Ramos (cell line): ENCODE results near the gene OFD1.

Experiments used
- in situ Hi-C: fragments of 300-500 bp; cut with MboI; formaldehyde crosslinking; loops from one replicate; pipeline ENCODE4 v1.14.3; 2022; ENCODE audit warnings: low sequenced_read_pairs; ENCODE audit not compliant: unreplicated experiment

OFD1 gene

GRCh38 chrX:13702111-13702789, 32.3 kb upstream of the OFD1 start:
- in situ Hi-C loops: no loop called here

GRCh38 chrX:13703135-13703534, 31.4 kb upstream of the OFD1 start:
- in situ Hi-C loops: no loop called here

GRCh38 chrX:13703589-13703988, 31.0 kb upstream of the OFD1 start:
- in situ Hi-C loops: no loop called here

GRCh38 chrX:13711141-13711540, 23.4 kb upstream of the OFD1 start:
- in situ Hi-C loops: no loop called here

- in situ Hi-C loops: no loop called here
Observed at GRCh38 chrX:13716455-13716854, 18.1 kb upstream of the OFD1 start.

- in situ Hi-C loops: no loop called here
Observed at GRCh38 chrX:13716905-13717304, 17.6 kb upstream of the OFD1 start.

GRCh38 chrX:13717700-13718472, 16.7 kb upstream of the OFD1 start:
- in situ Hi-C loops: no loop called here

GRCh38 chrX:13719192-13719856, 15.2 kb upstream of the OFD1 start:
- in situ Hi-C loops: no loop called here

GRCh38 chrX:13721371-13721770, 13.2 kb upstream of the OFD1 start:
- in situ Hi-C loops: no loop called here

GRCh38 chrX:13721819-13722519, 12.6 kb upstream of the OFD1 start:
- in situ Hi-C loops: no loop called here

- in situ Hi-C loops: loop anchor here (25.0 kb wide), 2 partner anchors 638 to 763 kb away; no protein-coding TSS in a partner anchor
Observed at GRCh38 chrX:13724878-13725277, 9.7 kb upstream of the OFD1 start.

GRCh38 chrX:13726583-13726982, 8.0 kb upstream of the OFD1 start:
- in situ Hi-C loops: loop anchor here (25.0 kb wide), 2 partner anchors 639 to 764 kb away; no protein-coding TSS in a partner anchor

GRCh38 chrX:13730523-13730922, 4.0 kb upstream of the OFD1 start:
- in situ Hi-C loops: loop anchor here (25.0 kb wide), 2 partner anchors 643 to 768 kb away; no protein-coding TSS in a partner anchor

GRCh38 chrX:13732246-13733067, 2.1 kb upstream of the OFD1 start:
- in situ Hi-C loops: loop anchor here (25.0 kb wide), 2 partner anchors 645 to 770 kb away; no protein-coding TSS in a partner anchor

GRCh38 chrX:13733506-13733905, 1.0 kb upstream of the OFD1 start:
- in situ Hi-C loops: loop anchor here (25.0 kb wide), 2 partner anchors 646 to 771 kb away; no protein-coding TSS in a partner anchor

GRCh38 chrX:13741695-13742094, 7.1 kb downstream of the OFD1 start:
- in situ Hi-C loops: loop anchor here (10.0 to 25.0 kb wide), 3 partner anchors 77 to 779 kb away; no protein-coding TSS in a partner anchor

GRCh38 chrX:13742397-13743176, 8.0 kb downstream of the OFD1 start:
- in situ Hi-C loops: loop anchor here (10.0 to 25.0 kb wide), 3 partner anchors 78 to 780 kb away; no protein-coding TSS in a partner anchor

- in situ Hi-C loops: loop anchor here (10.0 to 25.0 kb wide), 3 partner anchors 83 to 786 kb away; no protein-coding TSS in a partner anchor
Observed at GRCh38 chrX:13747836-13748235, 13.3 kb downstream of the OFD1 start.
